Mammary epithelial cell (primary cell): ENCODE results near the gene DPH6.

ENCODE experiments used
- CTCF ChIP-seq, 2 donors: IDR thresholded peaks in 1 of 2; conservative IDR thresholded peaks in 1 of 2; 2 replicates each; pipeline ENCODE4 v1.5.1; 2011 to 2012; ENCODE audit warnings: inconsistent platforms in 2 of 2, low read length in 2 of 2, mild to moderate bottlenecking in 2 of 2, control low read depth in 1 of 2, low read depth in 1 of 2; ENCODE audit not compliant: insufficient read depth in 1 of 2; ENCODE audit errors: extremely low read depth in 1 of 2
- EZH2 ChIP-seq: IDR thresholded peaks from 2 replicates; pipeline ENCODE4 v1.6.1; 2012; ENCODE audit warnings: low read length, inconsistent platforms, borderline replicate concordance

GRCh38 chr15:35507932-35508638 is 37.9 kb downstream of the DPH6 start:
- TF ChIP-seq CTCF (conservative IDR thresholded peaks at IDR 0.05 in 1 of 2, IDR thresholded peaks at IDR 0.05 in 1 of 2; ENCODE audit: extremely low read depth in 1 of 2, insufficient read depth in 1 of 2, low read depth in 1 of 2, low read length in 2 of 2) (no peak), EZH2 (no peak)
